GM19397 (cell line): ENCODE results near the gene OLFM2.

Experiments
- ATAC-seq: cut with Tn5 transposase; IDR thresholded peaks from one replicate; pipeline ENCODE4 v1.9.1; 2021; ENCODE audit warnings: mild to moderate bottlenecking, moderate library complexity; ENCODE audit not compliant: unreplicated experiment

OLFM2 gene

GRCh38 chr19:9910625-9911024 lies 25.7 kb downstream of the OLFM2 start:
- no peak for ATAC-seq

DNA sequence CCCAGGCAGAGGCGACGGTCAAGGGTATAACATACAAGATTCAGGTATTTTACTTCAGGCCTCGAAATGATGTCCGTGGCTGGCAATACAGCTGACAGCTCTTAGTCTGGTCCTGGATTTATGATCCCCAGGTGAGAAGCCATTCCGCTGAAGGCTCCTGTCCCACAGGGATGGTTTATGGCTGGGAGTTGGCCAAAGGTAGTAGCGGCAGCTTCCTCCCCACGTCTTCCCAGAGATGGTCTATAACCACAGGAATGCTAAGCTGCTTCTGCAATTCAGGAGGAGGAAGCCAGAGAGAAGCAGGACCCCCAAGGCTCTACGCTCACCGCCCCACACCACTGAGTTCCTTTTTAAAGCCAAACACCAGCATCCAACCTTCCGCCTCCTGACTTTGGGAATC lies 27.1 kb downstream of the OLFM2 start:
- ATAC-seq: no peak

- ATAC-seq: no peak
Observed at GRCh38 chr19:9906475-9907087, 29.7 kb downstream of the OLFM2 start.

DNA sequence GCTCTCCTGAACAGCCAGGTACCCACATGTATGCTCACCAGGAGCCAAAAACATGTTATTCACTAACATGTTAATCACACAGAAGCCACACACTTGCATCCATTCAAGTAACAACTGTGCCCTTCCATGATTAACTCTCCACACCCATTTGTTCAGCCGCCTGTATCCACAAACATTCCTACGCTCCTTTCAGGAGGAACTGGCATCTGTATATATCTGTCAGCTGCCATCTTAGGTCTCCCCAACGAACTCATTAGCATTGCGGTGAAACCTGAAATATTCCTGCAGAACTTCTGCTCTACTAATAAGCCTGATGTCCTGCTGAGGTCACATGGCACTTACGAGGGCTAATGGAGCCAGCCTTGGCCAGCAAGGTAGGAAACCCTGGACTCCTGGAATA lies 33.0 kb downstream of the OLFM2 start:
- ATAC-seq: no peak

DNA sequence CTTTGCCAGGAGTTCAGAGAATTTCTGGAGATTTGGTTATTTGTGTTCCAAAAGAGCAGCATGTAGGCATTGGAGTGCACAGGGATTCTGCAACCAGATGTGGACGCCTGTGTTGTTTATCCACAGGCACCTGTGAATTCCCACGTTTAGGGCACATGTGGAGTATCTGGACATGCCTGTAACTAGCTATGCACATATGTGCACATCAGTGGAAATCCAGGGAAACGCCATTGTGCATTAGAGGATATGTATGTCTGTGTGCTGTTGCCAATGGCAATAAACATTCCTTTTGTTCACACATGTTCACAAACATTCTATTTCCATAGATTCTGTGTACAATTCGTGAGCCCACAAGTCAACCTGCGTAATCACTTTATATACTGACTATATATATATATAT lies 34.7 kb downstream of the OLFM2 start:
- ATAC-seq: no peak

DNA sequence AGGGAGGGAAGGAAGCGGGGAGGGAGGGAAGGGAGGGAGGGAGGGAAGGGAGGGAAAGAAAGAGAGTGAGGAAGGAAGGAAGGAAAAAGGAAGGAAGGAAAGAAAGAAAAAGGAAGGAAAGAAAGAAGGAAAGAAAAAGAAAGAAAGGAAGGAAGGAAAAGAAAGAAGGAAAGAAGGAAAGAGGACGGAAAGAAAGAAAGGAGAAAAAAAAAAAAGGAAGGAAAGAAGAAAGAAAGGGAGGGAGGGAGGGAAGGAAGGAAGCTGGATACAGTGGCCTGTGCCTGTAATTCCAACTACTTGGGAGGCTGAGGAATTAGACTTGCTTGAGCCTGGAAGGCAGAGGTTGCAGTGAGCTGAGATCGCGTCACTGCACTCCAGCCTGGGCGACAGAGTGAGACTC lies 35.3 kb downstream of the OLFM2 start:
- no peak for ATAC-seq

GRCh38 chr19:9891609-9892373 lies 44.5 kb downstream of the OLFM2 start:
- no peak for ATAC-seq

DNA sequence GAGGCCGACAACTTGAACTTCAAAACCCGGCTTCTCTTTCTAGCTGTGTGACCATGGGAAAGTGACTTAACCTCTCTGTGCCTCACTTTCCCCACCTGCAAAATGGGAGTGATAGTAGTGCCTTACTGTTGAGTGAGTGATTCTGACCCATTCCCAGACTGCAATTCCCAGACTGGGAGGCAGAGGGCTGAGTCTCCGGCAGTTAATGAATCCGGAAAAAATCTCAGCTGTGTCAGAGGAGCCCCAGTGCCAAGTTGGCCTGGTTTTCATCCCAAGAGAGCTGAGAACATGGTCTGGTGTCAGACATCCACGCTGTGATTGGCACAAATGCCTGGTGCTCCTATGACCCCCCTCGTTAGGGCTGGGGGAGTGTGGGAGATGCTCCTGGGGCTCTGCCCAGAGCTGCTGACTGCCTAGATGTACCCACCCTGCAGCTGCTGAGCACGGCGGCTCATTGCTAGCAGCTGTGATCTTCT lies 51.2 kb downstream of the OLFM2 start:
- no peak for ATAC-seq

DNA sequence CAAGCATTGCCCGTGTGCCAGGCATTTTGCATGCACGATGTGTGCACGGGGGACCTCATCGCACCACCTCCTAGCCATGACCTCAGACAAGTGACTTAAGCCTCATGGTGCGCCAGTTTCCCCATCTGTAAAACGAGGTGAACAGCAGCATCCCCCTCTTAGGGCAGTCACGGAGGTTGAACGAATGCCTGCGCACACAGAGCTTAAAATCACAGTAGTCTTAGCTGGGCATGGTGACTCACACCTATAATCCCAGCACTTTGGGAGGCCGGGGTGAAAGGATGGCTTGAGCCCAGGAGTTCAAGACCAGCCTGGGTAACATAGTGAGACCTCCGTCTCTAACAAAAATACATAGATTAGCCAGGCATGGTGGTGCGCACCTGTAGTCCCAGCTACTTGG lies 52.6 kb downstream of the OLFM2 start:
- no peak for ATAC-seq

DNA sequence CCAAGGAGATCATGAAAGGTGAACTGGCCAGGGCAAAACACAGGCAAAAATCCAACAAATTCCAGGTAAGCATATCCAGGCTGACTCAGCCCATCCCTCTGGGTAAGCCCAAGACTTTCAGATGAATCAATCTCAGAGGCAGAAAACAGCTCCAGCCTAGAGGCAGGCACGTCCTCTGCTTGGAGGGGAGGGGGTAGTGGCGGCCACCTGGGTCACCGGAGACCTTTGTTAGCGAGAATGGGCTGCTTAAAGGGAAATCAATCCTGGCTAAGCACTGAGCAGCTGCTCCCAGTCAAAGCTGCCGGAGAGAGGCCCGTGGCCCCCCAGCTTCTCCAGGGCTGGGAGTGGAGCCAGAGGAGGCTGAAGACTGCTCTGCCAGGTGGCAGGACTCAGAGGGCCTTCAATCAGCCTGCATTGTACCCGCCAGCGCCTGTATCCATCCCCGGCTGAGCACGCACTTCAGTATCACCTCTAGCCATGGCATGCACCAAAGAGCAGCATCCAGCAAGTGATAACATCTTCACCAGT lies 53.0 kb downstream of the OLFM2 start:
- no peak for ATAC-seq

DNA sequence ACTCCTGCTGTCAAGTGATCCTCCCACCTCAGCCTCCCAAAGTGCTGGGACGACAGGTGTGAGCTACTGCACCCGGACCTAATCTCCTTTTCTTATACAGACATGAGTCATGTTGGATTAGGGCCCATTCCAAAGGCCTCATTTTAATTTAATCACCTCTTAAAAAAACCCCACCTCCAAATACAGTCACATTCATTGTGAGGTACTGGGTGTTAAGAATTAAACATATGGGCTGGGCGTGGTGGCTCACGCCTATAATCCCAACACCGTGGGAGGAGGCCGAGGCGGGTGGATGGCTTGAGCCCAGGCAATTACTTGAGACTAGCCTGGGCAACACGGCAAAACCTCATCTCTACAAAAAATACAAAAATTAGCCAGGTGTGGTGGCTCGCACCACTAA lies 54.6 kb downstream of the OLFM2 start:
- ATAC-seq: no peak

DNA sequence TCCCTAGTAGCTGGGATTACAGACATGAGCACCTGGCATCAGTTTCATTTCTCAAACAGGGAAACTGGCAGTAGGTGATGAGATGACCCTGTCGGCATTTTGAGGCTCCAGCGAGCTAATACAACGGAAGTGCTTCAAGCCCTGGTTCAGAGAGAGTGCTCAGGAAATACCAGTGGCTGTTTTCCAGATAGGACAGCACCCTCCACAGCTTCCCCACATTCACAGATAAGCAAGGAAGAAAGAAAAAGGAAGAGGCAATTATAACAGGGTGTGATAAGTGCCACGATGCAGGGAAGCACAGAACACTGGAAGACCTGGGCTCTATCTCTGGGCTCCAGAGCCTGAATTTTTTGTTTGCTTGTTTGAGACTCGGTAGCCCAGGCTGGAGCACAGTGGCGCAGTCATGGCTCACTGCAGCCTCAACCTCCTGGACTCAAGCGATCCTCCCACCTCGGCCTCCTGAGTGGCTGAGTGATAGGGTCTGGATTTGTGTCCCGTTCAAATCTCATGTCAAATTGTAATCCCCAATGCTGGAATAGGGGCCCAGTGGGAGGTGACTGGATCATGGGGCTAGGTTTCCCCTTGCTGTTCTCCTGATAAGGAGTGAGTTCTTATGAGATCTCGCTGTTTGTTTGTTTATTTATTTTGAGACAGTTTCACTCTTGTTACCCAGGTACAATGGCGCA lies 57.7 kb downstream of the OLFM2 start:
- no peak for ATAC-seq

DNA sequence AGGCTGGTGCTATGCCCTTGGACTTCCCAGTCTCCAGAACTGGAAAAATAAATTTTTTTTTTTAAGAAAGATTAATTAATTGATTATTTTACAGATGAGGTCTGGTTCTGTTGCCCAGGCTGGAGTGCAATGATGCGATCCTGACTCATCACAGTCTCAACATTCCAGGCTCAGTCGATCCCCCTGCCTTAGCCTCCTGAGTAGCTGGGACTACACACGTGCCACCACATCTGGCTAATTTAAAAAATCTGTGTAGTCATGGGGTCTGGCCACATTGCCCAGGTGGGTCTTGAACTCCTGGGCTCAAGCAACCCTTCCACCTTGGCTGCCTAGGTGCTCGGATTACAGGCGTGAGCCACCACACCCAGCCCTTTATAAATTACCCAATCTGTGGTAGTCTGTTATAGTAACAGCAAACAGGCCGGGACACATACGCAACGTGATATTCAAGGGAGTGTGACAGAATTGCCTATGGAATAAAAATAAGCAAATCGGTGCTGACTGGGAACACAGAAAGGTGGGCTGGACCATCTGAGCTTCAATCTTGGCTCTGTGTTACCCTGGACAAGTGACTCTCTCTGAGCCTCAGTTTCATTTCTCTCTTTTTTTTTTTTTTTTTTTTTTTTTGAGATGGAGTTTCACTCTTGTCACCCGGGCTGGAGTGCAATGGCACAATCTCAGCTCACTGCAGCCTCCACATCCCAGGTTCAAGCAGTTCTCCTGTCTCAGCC lies 58.4 kb downstream of the OLFM2 start:
- ATAC-seq: no peak

DNA sequence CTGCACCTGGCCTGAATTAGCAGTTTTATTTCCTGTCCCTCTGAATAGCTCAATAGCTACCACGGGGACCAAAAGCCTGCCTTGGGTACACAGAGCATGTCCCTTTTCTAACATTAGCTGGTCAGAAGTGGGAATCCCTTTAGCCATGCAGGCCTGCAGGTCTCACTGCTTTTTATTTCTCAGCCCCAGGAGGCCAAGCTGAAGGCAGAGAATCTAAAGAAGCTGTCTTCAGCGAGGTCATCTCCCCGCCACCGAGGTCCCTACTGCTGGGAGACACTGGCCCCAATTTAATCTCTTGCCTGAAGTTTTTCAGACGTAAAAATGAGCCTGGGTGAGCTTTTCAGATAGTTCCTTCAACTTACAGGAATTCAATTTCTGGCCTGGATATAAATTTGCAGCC lies 60.5 kb downstream of the OLFM2 start:
- no peak for ATAC-seq

DNA sequence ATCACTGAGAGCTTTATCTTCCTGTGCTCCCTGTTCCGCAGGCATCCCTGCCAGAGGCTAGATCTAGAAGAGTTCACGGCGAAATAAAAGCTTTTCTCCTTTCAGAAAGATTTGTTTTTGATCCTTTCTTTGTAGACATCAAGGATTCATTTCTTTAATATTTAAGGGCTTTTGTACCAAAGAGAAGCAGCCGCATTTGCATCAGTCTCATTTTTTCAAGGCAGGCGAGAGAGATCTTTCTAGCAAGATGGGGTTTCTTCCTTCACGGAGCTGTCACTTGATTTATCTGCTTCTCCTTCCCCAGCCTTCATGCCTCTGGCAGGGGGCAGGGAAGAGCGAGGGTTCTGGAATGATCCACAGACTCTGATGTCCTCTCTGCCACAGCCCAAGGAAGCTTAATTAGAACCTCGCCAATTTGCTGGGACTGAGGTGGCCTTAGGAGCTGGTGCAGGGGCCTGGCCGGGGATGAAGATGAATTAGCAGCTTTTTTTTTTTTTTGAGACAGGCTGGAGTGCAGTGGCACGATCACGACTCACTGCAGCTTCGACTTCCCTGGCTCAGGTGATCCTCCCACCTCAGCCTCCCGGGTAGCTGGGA lies 61.2 kb downstream of the OLFM2 start:
- ATAC-seq: no peak

DNA sequence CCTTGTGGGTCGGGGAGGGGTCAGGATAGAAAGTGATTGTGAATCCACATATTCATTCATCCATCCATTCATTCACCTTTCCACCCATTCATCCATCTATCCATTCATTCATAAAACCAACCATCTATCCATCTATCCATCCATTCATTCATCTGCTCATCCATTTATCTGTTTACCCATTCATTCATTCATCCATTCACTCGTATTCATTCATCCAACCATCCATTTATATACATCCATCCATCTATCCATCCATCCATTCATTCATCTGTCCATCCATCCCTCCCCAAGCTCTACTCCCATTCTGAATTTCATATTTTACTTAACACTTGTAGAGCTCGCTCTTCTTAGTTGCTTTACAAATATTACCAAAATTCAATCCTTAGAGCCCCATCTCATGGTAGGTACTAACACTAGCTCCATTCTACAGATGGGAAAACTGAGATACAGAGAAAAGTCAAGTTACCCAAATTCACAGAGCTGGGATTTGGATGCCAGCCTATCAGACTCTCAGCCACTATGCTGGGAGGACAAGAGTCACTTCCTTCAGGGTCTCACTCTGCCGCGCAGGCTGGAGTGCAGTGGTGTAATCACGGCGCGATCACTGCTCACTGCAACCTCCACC lies 63.6 kb downstream of the OLFM2 start:
- ATAC-seq: no peak

DNA sequence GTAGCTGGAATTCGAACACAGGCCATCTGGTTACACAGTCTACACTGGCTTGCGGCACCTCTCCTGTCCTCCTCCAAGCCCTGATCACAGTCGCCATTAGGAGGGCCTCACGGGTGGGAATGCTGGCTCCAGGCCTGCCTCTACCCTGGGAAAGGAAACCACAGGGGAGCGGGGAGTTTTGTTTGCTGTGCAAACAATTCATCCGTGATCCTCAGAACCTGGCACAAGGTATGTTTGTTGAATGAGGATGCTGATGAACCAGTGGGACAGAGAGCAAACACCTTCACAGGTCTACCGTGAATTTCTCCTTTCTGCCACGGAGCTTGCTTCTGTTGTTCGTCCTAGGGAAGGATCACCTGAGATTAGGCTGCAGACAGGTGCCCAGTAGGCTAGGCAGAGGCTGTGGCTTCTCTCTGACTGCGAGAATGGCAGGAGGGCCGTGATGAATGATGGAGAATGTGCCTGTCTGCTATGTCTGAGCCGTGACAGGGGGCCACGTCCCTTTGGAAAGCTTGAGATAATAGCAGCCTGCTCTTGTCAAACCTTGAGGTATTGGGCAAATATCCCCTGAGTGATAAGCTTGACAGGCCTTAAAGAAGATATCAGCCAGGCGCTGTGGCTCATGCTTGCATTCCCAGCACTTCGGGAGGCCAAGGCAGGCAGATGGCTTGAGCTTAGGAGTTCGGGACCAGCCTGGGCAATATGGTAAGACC lies 64.5 kb downstream of the OLFM2 start:
- ATAC-seq: no peak

DNA sequence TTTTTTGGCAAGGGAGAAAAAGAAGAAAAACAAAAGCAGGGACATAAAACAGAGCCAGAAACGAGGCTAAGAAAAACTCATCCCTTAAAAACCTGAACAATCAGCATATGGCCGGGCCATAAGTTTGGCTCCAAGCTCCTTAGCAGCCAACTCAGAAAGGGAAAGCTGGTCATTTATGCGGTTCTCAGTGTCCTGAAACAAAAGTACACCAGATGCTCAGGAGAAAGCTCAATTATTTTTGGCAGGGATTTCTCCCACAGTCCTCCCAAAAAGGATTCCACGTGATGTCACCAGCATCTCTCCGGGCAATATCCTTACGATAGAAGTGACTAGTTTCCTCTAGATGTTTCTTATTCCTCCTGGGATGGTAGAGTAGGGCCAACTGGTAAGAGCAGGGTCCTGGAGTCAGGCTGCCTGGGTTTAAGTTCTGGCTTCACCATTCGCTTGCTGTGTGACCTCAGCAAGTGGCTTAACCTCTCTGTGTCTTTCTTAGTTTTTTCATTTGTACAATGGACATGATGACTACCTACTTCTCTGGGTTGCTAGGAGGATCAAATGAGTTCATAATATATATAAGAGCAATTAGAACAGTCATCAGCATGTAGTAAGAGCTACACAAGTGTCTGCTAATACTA lies 67.2 kb downstream of the OLFM2 start:
- ATAC-seq: no peak
